ENCODE measurements around the gene RNF149.
"Not testable (repeated sequence)": the region's sequence is repeated elsewhere in the genome, so short reads cannot be mapped to it uniquely, and the experiment has no call there.

Gene RNF149, protein sequence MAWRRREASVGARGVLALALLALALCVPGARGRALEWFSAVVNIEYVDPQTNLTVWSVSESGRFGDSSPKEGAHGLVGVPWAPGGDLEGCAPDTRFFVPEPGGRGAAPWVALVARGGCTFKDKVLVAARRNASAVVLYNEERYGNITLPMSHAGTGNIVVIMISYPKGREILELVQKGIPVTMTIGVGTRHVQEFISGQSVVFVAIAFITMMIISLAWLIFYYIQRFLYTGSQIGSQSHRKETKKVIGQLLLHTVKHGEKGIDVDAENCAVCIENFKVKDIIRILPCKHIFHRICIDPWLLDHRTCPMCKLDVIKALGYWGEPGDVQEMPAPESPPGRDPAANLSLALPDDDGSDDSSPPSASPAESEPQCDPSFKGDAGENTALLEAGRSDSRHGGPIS

DNA sequence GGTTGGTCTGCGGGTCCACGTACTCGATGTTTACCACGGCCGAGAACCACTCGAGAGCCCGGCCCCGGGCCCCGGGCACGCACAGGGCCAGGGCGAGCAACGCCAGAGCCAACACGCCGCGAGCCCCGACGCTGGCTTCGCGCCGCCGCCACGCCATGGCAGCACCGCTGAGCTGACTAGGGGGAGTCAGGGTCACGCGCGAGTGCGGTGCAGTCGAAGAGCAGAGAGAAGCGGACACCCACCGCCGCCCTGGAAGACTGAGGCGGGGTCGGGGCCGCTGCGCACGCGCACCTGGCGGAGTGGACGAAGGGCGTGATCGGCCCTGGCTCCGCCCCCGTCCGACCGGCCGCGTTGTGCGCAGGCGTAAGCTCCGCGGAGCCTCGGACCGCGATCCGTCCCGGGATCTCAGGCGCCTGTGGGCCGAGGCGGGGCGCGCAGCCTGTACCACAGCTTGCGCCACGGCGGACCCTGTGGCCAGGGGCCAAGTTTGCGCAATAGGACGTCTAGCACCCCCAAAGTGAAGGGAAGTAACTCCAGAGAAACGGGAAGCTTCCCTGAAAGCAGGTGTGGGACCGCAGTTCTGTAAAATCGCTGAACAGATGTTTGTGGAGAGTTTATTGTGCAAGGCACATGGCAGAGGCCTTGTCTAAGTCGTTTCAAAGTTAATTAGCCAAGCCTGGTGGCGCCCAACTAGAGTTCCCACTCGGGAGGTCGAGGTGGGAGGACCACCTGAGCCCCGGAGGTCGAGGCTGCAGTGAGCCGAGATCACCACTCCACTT, at the start of gene RNF149:
TSS of gene RNF149 (minus strand) at position 270 of the 779 bp plus-strand sequence. CDS start at position 157, 113 bp downstream.
- peak within 1 kb of the TSS; percentile 93 for H3K27ac ChIP-seq
- TF ChIP-seq, protein P1, sequence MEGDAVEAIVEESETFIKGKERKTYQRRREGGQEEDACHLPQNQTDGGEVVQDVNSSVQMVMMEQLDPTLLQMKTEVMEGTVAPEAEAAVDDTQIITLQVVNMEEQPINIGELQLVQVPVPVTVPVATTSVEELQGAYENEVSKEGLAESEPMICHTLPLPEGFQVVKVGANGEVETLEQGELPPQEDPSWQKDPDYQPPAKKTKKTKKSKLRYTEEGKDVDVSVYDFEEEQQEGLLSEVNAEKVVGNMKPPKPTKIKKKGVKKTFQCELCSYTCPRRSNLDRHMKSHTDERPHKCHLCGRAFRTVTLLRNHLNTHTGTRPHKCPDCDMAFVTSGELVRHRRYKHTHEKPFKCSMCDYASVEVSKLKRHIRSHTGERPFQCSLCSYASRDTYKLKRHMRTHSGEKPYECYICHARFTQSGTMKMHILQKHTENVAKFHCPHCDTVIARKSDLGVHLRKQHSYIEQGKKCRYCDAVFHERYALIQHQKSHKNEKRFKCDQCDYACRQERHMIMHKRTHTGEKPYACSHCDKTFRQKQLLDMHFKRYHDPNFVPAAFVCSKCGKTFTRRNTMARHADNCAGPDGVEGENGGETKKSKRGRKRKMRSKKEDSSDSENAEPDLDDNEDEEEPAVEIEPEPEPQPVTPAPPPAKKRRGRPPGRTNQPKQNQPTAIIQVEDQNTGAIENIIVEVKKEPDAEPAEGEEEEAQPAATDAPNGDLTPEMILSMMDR (conservative IDR thresholded peaks at IDR 0.05) = no peak

DNA sequence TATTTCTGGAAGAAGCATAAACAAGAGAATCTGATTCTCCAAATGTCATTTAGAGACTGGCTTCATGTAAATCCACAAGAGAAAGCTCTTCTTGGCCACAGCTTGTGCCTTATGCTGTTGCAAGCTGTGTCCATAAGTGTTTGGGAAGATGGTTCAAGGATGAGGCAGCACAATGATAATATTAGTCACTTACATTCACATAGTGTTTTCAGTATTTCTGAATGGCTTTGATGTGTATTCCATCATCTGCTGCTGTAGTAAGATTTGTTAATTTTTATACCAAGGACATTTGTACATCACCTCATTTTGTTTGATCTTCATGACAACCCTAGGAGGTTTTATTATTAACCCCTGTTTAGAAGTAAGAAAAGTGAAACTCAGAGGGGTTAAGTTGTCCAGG, 48.9 kb upstream of the RNF149 start:
- H3K27ac ChIP-seq = no peak overlapping the region
- TF ChIP-seq, protein P1 (conservative IDR thresholded peaks at IDR 0.05) = no peak

DNA sequence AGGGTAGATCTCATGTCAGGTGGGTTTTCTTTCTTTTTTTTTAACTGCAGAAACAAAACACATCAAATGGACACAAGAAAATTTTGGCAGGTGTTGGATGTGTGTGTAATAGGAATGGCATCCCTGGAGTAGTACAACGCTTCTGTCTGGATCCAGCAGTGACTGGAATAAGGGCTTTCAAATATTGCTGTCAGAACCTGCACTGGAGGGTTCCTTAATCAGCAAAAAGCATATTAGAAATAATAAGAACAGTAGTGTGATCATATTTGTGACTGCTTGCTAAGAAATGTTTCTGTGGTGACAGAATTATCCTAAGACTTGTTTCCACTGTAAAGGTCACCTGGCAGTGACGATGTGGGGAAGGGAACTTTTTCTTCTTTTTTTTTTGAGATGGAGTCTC, 48.0 kb upstream of the RNF149 start:
- TF ChIP-seq, protein P1 (conservative IDR thresholded peaks at IDR 0.05) = no peak
- no peak overlapping the region for H3K27ac ChIP-seq

DNA sequence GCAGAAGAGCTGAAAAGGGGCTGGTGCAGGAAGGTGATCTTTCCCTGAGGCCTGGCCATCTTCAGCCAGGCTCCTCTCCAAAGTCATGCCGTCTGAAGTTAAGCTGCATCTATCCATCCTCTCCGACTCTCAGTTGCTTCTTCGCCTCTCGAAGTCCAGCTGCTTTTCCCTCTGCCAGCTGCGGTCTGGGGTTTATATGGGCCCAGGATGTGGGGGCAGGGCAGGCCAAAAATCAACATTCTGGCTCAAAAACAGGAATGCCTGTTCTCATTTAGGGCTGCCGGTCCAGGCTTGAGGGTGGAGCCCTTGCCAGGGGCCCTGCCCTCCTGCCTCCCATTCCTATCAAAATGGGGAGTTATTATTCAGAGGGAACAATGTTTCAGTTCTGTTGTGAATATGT, 47.6 kb upstream of the RNF149 start:
- TF ChIP-seq, protein P1 (conservative IDR thresholded peaks at IDR 0.05) = no peak
- H3K27ac ChIP-seq = no peak overlapping the region

DNA sequence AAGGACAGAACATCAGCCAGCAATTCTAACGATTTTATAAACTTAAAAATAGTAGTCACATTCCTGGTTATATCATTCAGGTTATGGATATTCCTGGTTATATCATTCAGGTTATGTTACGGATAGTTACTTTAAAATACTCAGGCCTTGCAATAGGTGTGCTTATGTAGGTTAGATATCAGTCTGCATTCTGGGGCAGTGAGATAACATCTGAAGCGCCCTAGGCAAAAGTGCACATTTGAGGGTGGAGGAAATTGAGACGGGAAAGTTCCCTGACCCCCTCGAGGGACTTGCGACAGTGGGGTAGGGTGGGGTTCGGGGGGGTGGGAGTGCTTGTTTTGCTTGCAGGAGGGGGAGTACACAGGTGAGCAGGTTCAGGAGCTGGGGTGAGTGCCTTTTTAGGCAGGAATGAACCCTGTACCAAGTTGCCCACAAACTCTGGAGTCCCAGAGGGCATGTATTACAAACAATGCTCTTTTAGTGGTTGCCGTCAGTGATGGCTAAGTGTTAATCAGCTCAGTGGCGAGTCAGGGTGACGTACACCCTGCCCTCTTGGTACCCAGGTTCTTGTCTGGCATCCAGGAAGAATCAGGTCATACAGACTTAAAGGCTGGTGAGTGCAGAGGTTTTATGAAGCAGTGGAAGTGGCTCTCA, 47.0 kb upstream of the RNF149 start:
- H3K27ac ChIP-seq = no peak overlapping the region
- TF ChIP-seq, protein P1 (conservative IDR thresholded peaks at IDR 0.05) = no peak

DNA sequence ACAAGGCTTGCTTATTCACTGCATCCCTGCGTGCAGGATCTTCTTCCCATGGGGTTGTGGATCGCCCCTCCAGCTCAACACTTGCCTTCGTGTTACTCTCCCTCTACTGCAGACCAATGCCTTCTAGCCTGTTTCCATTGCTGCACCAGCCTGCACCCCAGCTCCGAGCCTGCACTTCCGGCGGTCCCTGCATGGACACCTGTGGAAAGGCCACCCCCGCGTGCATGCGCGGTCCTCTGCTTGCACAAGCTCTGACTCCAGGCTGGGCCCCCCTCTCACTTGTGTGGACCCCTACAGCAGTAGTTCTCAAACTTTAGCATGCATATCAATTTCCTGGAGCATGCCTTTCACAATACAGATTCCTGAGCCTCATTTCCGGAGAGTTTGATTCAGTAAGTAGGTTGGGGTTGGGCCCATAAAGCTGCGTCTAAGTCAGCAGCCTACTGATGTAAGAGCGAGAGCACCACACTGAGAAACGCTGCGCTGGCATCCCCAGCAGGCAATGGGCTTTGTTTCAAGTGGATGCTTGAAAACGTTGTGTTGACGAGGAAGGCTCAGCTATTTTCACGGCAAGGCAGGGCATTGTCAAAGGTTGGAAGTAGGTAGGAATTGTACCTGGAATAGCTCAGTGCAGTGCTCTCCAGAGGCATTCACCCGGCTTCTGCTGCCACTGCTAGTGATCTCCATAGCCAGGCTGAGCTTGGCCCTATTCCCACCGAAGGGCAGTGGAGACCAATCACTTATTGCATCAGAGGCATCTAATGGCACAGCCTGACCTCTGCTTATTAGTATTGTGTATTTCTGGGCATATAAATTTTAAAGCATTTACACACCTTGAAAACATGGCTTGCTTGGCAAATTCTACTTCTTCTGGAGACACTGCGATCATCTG, 46.2 kb upstream of the RNF149 start:
- H3K27ac ChIP-seq = no peak overlapping the region
- TF ChIP-seq, protein P1 (conservative IDR thresholded peaks at IDR 0.05) = no peak

DNA sequence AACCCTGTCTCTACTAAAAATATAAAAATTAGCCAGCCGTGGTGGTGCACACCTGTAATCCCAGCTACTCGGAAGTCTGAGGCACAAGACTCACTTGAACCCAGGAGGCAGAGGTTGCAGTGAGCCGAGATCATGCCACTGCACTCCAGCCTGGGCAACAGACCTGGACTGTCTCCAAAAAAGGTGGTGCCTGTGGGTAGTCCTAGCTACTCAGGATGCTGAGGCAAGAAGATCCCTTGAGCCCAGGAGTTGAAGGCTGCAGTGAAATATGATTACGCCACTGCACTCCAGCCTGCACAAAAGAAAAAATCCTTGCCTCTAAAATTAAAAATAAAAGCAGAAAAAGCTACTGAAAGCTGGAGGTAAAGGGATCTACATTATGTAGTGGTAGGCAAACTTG, 44.1 kb upstream of the RNF149 start:
- not testable (repeated sequence) for H3K27ac ChIP-seq
